ENCODE data around the gene ARHGAP24. TPM values are rescaled to one million over a fixed set of nuclear protein-coding genes. Genes with fewer than 3 reads are reported as not detected.

The ARHGAP24 gene
- total RNA-seq (ENCODE audit: insufficient read depth, low replicate concordance) = 124 TPM

DNA sequence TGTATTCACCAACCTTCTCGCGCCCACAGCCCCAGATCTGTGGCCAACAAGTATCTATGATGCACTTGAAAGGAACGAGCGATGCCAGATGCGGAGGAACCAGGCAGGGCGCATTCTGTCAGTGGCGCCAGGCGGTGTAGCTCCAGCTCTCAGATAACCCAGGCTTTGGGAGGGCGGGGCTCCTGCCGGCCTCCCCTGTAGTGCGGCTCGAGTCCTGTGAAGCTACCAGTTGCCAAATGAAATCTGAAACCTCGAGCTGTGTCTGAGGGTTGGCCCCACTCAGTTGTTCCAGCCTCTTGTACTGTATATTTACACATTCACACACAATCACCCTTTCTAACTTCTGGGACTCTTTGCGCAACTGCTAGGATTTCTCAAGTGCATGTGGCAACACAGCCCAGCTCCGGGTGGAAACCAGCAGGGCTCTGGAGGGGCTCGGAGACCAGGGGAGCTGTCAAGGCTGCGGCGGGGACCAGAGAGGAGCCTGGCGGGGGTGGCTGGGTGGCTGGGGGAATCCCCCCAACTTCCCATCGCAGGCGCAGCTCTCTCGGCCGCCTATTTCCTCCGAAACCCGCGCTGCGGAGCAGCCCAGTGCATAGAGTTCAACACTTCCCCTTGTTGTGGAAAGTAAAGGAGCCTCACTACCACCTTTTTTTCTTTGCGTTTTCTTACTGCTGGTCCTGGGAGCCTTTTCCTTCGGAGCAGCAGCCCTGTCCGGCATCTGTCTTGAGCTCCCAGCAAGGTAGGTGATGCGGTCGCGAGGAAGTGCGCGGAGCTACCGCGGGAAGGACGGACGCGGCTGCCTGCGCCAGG lies at the start of gene ARHGAP24:
Gene ARHGAP24 (plus strand): TSS at position 333 of the 813 bp plus-strand sequence.
- DNase-seq (ENCODE audit: low spot score) = peak; percentile 98

GRCh38 chr4:85426366-85426765 lies 48.6 kb upstream of the ARHGAP24 start:
- no peak for DNase-seq (ENCODE audit: low spot score)

DNA sequence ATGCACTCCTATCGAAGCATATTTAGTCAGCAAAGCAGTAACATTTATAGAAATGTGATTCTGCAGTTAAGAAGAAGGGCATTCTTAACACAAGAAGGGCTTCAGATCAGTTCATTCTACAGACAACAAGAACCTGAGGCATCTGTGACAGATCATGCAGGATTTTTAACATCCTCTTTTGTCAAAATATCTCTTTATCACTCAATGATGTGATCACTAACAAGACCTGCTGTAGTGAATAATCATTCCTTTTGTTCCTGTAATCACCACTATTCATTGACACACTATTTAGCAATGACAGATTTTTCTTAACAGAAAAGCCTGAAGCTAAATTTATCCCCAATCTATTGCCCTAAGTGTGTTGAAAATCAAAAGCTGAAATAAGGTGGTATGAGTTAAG lies 47.8 kb upstream of the ARHGAP24 start:
- DNase-seq (ENCODE audit: low spot score) = no peak

DNA sequence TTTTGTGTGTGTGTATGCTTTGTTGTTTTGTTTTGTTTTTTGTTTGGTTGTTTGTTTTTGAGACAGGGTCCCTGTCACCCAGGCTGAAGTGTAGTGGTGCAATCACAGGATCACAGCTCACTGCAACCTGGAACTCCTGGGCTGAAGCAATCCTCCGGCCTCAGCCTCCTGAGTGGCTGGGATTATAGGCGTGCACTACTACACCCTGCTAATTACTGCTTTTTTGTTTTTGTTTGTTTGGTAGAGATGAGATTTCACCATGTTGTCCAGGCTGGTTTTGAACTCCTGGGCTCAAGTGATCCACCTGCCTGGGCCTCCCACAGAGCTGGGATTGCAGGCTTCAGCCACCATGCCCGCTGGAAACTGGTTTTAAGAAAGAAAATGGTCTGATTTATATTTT lies 44.7 kb upstream of the ARHGAP24 start:
- no peak for DNase-seq (ENCODE audit: low spot score)

DNA sequence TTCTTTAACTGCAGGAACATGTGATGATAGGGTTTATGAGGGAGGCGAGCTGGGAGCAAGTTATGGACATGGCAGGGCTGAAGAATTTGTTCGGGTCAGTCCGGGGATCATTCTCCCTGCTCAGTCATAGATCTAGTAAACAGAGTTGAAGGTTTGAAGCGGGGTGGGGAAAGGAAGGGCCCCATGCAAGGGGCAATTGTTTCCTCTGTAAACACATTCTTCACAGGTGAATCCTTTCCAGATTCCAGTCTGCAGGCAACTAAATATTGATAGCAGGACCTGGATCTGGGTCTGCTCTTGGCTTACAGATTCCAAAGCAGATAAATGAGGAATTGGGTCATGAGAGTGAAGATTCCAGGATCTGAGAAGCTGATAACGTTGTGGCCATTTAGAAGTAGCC lies 44.3 kb upstream of the ARHGAP24 start:
- no peak for DNase-seq (ENCODE audit: low spot score)

DNA sequence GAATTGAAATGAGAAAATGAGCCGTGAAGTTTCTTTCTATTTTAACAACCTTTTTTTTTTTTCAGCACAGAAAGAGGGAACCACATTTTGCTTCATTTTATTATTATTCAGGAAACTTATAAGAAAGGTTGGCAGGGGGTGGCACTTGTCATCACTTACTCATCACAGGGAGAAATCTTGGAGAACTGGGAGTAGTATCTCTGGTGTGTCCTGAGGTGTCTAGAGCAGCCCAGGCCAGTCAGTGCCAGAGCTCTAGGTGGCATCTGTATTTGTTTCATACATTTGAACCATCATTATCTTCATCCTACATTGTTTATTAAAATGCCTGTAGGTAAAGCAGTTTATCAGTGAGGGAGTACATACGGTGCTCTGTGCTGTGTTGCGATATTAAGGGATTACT lies 43.8 kb upstream of the ARHGAP24 start:
- no peak for DNase-seq (ENCODE audit: low spot score)

GRCh38 chr4:85431881-85432485 lies 43.0 kb upstream of the ARHGAP24 start:
- DNase-seq (ENCODE audit: low spot score) = no peak

DNA sequence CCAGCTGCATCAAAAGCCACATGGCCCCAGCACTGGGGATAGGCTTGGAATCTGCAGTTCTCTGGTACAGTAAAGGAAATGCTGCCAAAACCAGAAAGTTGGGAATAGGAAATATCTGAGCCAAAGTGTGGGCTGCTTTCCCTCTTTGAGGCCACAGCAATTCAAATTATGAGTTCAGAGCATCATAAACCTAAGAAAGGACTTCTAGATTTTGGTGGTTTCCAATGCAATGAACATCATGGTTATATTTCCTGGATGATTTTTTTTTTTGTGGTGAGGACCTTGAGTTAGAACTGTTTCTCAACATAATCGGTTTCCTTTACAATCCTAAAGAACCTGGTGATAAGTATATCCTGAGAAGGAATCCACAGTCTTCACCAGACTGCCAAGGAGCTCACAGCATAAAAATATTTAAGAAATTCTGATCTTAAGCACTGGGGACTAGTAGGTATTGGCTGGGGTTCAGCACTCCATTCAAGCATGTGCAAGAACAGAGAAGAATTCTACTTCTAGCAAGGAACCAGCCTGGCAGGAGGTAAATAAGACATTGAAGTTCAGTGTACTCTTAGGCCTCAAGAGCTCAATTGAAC lies 29.8 kb upstream of the ARHGAP24 start:
- peak; percentile 26 for DNase-seq (ENCODE audit: low spot score)

DNA sequence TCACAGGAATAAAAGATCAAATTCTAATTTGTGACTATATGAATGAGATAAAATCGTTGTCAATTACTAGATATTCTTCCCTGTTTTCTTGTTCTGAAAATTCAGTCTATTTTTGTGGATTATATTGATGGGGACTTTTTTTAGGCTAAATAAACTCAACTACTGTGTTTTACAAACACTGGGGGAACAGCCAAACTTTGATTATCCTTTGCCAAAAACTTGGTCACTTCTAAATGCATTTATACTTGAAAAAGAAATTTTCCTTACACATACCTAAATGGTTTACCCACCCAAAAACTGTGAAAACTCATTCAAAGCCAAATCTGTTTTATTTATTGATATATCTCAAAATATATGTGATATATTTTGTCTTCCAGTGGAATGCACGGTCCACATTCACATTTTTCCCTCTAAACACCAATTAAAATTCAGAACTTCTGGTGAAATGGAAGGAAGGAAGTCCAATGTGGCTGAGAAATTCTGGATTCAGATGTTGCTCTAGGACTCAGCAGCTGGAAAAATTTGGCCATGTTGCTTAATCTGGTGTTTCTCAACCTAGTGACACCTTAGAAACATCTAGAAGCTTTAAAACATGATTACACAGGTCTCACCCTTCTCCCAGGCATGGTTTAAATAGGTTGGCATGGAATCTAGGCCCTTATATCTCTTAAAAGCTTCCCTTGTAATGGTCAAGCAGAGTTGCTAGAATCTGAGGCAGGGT lies 28.6 kb upstream of the ARHGAP24 start:
- no peak for DNase-seq (ENCODE audit: low spot score)

DNA sequence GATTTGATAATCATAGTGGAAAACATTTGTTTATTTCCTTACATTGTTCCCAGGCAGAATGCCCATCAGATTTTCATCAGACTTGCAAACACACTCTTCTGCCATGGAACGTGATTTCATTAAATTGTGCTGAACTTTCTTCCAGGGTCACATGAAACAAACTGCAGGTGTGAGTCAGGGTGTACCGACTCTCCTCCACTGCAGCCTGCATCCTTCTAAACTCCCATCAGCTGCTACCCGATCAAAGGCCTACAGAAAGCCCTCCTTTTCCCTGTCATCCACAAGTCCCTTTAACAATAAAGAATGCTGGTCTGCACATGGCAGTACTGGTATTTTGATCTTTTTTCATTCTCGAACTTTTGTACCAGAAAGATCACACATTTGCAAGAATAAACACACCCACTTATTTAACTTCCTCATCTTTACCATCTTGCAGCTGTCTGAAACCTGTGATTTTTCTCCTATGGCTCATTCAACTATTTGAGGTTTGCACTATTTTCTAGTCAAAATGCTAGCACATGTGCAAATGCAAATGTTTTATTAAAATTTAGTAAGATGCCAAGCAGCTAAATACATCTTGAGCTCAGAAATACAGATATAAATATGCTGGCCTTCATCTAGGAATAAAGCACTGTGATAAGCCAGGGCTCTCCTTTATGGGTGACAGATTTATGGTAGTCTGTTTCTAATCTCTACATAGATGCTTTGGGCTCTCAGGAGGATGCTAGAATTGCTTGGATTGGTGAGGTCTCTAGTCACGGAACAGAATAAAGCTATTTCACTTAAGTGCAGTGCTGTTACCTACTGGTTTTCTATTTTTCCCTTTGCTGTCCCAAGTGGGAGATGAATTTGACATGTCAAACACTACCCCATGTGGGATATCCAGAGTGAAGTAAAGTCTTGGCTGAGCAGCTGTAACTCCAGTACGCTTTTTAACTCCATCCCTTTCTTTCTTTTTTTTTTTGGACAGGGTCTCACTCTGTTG lies 25.8 kb upstream of the ARHGAP24 start:
- DNase-seq (ENCODE audit: low spot score) = peak; percentile 93

GRCh38 chr4:85452058-85452731 lies 22.8 kb upstream of the ARHGAP24 start:
- DNase-seq (ENCODE audit: low spot score) = peak; percentile 82

DNA sequence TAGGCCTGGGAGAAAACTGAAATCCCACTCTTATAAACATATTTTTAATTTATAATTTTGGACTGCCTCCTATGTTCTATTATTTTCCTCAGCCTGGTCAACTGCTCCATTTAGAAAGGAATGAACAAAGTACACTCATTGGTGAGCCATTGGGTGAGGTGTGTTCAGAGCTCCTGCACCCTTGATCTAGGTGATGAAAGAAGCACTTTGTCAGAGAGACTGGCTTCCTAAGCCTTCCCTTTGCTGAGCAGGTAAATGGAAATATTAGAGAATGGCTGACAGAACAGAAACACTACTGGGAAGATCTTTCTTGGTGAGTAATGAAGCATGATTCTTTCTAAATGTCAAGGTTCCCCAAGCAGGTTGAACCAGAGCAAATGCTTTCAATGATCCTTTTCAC lies 19.0 kb upstream of the ARHGAP24 start:
- no peak for DNase-seq (ENCODE audit: low spot score)

GRCh38 chr4:85457752-85458467 lies 17.0 kb upstream of the ARHGAP24 start:
- DNase-seq (ENCODE audit: low spot score) = no peak

GRCh38 chr4:85459736-85460135 lies 15.2 kb upstream of the ARHGAP24 start:
- DNase-seq (ENCODE audit: low spot score) = no peak

- no peak for DNase-seq (ENCODE audit: low spot score)
Measured at GRCh38 chr4:85474356-85474755, 594 bp upstream of the ARHGAP24 start.

- DNase-seq (ENCODE audit: low spot score) = peak; percentile 40
Measured at GRCh38 chr4:85475631-85476233, 782 bp downstream of the ARHGAP24 start.

DNA sequence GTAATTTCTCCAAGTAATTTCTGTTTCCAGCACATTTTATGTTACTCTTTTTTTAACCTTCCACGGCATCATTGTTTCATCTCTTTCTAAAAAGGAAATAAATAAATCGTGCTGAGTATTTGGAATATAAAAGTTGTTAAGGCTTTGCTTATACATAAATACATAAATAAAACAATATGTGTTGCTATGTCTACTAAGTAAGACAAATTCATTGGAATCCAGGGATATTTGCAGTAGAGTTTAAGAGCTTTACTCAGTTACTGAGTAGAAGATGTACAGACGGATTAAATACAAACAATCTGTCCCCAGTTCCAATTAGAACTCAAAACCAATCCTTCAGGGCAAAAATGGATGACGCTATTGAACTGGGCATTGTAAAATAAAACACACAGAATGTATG lies 1.4 kb downstream of the ARHGAP24 start:
- no peak for DNase-seq (ENCODE audit: low spot score)

GRCh38 chr4:85477534-85477933 lies 2.6 kb downstream of the ARHGAP24 start:
- DNase-seq (ENCODE audit: low spot score) = no peak

GRCh38 chr4:85478576-85478975 lies 3.6 kb downstream of the ARHGAP24 start:
- DNase-seq (ENCODE audit: low spot score) = no peak

All from umbilical cord (tissue), 2 donors.